Measurements from ENCODE around the gene VPS13D. TPM values are rescaled to one million over a fixed set of nuclear protein-coding genes. Genes with fewer than 3 reads are reported as not detected.

The VPS13D gene
- total RNA-seq, 1 experiment from 2014 or later = 30.7 TPM

DNA sequence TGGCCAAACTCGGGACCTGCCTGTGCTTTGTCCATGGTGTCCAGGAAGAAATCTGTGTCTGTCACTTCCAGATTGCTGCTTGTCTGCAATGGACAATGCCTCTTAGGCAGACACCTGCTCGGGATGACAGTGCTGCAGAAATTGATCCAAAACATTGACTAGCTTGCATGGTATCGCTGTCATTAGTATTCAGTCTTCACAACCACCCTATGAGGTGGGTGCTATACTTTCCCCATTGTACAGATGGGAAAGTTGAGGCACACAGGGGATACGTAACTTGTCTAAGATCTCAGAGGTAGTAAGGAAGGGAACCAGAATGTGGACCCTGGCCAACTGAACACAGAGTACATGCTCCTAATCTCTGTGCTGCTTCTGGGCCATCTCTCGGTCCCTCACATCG, 249.5 kb downstream of the VPS13D start:
- no TSS peak for BruUV-seq (replicated peaks)
- intact Hi-C loops (cut with micrococcal nuclease) = loop anchor here (2.0 to 5.0 kb wide), 4 partner anchors 23 to 122 kb away; no protein-coding TSS in a partner anchor
- ATAC-seq = no peak
- Histone ChIP-seq H3K4me1 (ENCODE audit: insufficient read depth, low read length) (peaks cover 74% of the 10 kb centered on the region), H4K20me1 (ENCODE audit: low read length) (no peaks in the 10 kb centered on the region), H3K9me3 (ENCODE audit: low read length) (no peaks in the 10 kb centered on the region), H3K27ac (ENCODE audit: low read length) (peak overlapping the region; percentile 96), H3K9ac (ENCODE audit: low read length) (peak overlapping the region; percentile 73), H2AFZ (ENCODE audit: low read length) (no peak overlapping the region), H3K27me3 (ENCODE audit: low read length) (no peaks in the 10 kb centered on the region), H3K4me2 (ENCODE audit: low read length) (peak overlapping the region; percentile 73), H3K79me2 (ENCODE audit: low read length) (peaks cover 29% of the 10 kb centered on the region), H3K9me2 (replicated peaks; ENCODE audit: low read length) (no peaks in the 10 kb centered on the region), H3K4me3 (ENCODE audit: low read length) (no peak overlapping the region), H3K36me3 (ENCODE audit: low read depth, low read length) (peaks cover 6% of the 10 kb centered on the region), H3F3A (ENCODE audit: low read length, unreplicated experiment) (peaks cover 30% of the 10 kb centered on the region)
- ChIA-PET POLR2A (ENCODE audit: unreplicated experiment) (no interaction called here), CTCF (no interaction called here)
- DNase-seq = no peak
- no peak for TF ChIP-seq EZH2phosphoT487 (IDR thresholded peaks at IDR 0.05; ENCODE audit: borderline replicate concordance, low read length)
- TF ChIP-seq EZH2 (IDR thresholded peaks at IDR 0.05; ENCODE audit: low read length, unreplicated experiment) = no peak
- TF ChIP-seq, protein P1, sequence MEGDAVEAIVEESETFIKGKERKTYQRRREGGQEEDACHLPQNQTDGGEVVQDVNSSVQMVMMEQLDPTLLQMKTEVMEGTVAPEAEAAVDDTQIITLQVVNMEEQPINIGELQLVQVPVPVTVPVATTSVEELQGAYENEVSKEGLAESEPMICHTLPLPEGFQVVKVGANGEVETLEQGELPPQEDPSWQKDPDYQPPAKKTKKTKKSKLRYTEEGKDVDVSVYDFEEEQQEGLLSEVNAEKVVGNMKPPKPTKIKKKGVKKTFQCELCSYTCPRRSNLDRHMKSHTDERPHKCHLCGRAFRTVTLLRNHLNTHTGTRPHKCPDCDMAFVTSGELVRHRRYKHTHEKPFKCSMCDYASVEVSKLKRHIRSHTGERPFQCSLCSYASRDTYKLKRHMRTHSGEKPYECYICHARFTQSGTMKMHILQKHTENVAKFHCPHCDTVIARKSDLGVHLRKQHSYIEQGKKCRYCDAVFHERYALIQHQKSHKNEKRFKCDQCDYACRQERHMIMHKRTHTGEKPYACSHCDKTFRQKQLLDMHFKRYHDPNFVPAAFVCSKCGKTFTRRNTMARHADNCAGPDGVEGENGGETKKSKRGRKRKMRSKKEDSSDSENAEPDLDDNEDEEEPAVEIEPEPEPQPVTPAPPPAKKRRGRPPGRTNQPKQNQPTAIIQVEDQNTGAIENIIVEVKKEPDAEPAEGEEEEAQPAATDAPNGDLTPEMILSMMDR (conservative IDR thresholded peaks at IDR 0.05; ENCODE audit: low read depth, low read length) = no peak

GRCh38 chr1:12480041-12480440, 250.2 kb downstream of the VPS13D start:
- peaks cover 4% of the 10 kb centered on the region; the same call in 1 of the 2 replicates for H3K36me3 ChIP-seq (ENCODE audit: low read depth, low read length)
- peak overlapping the region; percentile 73 for H3K4me2 ChIP-seq (ENCODE audit: low read length)
- peaks cover 34% of the 10 kb centered on the region for H3K79me2 ChIP-seq (ENCODE audit: low read length)
- intact Hi-C loops (cut with micrococcal nuclease) = loop anchor here (2.0 to 10.0 kb wide), 2 partner anchors 21 to 165 kb away; no protein-coding TSS in a partner anchor
- H3F3A ChIP-seq (ENCODE audit: low read length, unreplicated experiment) = peaks cover 26% of the 10 kb centered on the region
- H3K27me3 ChIP-seq (ENCODE audit: low read length) = no peaks in the 10 kb centered on the region
- ATAC-seq (no peak), DNase-seq (no peak)
- no peaks in the 10 kb centered on the region for H4K20me1 ChIP-seq (ENCODE audit: low read length)
- TF ChIP-seq, protein P1 (conservative IDR thresholded peaks at IDR 0.05; ENCODE audit: low read depth, low read length) = no peak
- TF ChIP-seq EZH2phosphoT487 (IDR thresholded peaks at IDR 0.05; ENCODE audit: borderline replicate concordance, low read length) (no peak), EZH2 (IDR thresholded peaks at IDR 0.05; ENCODE audit: low read length, unreplicated experiment) (no peak)
- H3K4me3 ChIP-seq (ENCODE audit: low read length) = no peak overlapping the region
- H2AFZ ChIP-seq (ENCODE audit: low read length) = no peak overlapping the region
- no peaks in the 10 kb centered on the region for H3K9me3 ChIP-seq (ENCODE audit: low read length)
- peak overlapping the region; percentile 73 for H3K9ac ChIP-seq (ENCODE audit: low read length)
- H3K9me2 ChIP-seq (replicated peaks; ENCODE audit: low read length) = no peaks in the 10 kb centered on the region
- POLR2A ChIA-PET (ENCODE audit: unreplicated experiment) = interaction anchor here (0.5 to 0.6 kb wide), 3 partner anchors 30 to 138 kb away, joined by 3 to 6 read pairs (median 3); partner anchors contain the start of gene DHRS3
- H3K4me1 ChIP-seq (ENCODE audit: insufficient read depth, low read length) = peaks cover 73% of the 10 kb centered on the region
- H3K27ac ChIP-seq (ENCODE audit: low read length) = peak overlapping the region; percentile 96
- CTCF ChIA-PET = no interaction called here
- BruUV-seq (replicated peaks) = no TSS peak

- Histone ChIP-seq H4K20me1 (ENCODE audit: low read length) (no peaks in the 10 kb centered on the region), H3K4me3 (ENCODE audit: low read length) (no peak overlapping the region), H2AFZ (ENCODE audit: low read length) (no peak overlapping the region), H3K27ac (ENCODE audit: low read length) (peak overlapping the region; percentile 96), H3K4me2 (ENCODE audit: low read length) (peak overlapping the region; percentile 23), H3K9ac (ENCODE audit: low read length) (peak overlapping the region; percentile 73), H3K9me3 (ENCODE audit: low read length) (no peaks in the 10 kb centered on the region), H3K4me1 (ENCODE audit: insufficient read depth, low read length) (peaks cover 73% of the 10 kb centered on the region), H3K27me3 (ENCODE audit: low read length) (no peaks in the 10 kb centered on the region), H3K9me2 (replicated peaks; ENCODE audit: low read length) (no peaks in the 10 kb centered on the region), H3K36me3 (ENCODE audit: low read depth, low read length) (peaks cover 4% of the 10 kb centered on the region; the same call in 1 of the 2 replicates), H3F3A (ENCODE audit: low read length, unreplicated experiment) (peaks cover 22% of the 10 kb centered on the region), H3K79me2 (ENCODE audit: low read length) (peaks cover 34% of the 10 kb centered on the region)
- CTCF ChIA-PET = no interaction called here
- peak; percentile 61 for ATAC-seq
- BruUV-seq (replicated peaks) = no TSS peak
- POLR2A ChIA-PET (ENCODE audit: unreplicated experiment) = interaction anchor here (0.5 to 0.6 kb wide), 3 partner anchors 29 to 137 kb away, joined by 3 to 6 read pairs (median 3); partner anchors contain the start of gene DHRS3
- intact Hi-C loops (cut with micrococcal nuclease) = loop anchor here (2.0 to 10.0 kb wide), 2 partner anchors 20 to 166 kb away; no protein-coding TSS in a partner anchor
- peak; percentile 97 for DNase-seq
- TF ChIP-seq, protein P1 (conservative IDR thresholded peaks at IDR 0.05; ENCODE audit: low read depth, low read length) = no peak
Observed at GRCh38 chr1:12480748-12481362, 251.0 kb downstream of the VPS13D start.

Data from PC-3 (cell line).